ENCODE results near the gene RPL5. TPM values are rescaled to one million over a fixed set of nuclear protein-coding genes. Genes with fewer than 3 reads are reported as not detected.

RPL5 gene
- polyA plus RNA-seq, 1 donor (not counting 4 experiments of a cell fraction or from before 2014, with no cell fraction given): 2,236 TPM

DNA sequence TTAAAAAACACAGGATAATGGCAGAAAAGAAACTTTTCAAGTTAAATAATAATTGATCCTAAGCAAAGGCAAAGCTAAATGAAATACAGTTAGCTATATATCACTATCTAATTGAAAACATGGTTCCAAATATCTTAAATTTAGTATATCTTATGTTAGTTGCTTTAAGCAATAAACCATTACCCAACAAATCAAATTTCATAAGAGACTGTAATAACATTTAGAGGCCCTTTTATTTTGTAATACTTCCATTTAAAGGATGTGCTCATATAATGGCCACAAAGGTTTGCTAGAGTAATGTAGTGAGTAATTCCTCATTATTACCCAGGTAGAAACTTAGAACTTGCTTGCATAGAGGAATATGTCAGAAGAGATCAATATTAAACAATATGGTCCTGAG lies 32.3 kb downstream of the RPL5 start:
- Histone ChIP-seq H3K9me1 (ENCODE audit: control insufficient read depth, extremely low read depth, insufficient read depth, low read length) (no peaks in the 10 kb centered on the region), H2AFZ (ENCODE audit: control insufficient read depth, low read length) (no peak overlapping the region), H3K36me3 (ENCODE audit: control insufficient read depth in 2 of 2, extremely low read depth in 1 of 2, insufficient read depth in 2 of 2, low read length in 2 of 2) (no peaks in the 10 kb centered on the region), H3K27me3 (ENCODE audit: control insufficient read depth, extremely low read depth, insufficient read depth, low read length) (no peaks in the 10 kb centered on the region), H4K20me1 (ENCODE audit: control insufficient read depth, extremely low read depth, insufficient read depth, low read length) (no peaks in the 10 kb centered on the region), H3K9ac (ENCODE audit: control insufficient read depth, extremely low read depth, insufficient read depth, low read length) (no peak overlapping the region), H3K79me2 (ENCODE audit: control insufficient read depth, insufficient read depth, low read length) (no peaks in the 10 kb centered on the region), H3K4me2 (ENCODE audit: control insufficient read depth, extremely low read depth, insufficient read depth, low read depth, low read length) (no peak overlapping the region), H3K4me3 (ENCODE audit: control insufficient read depth in 2 of 3, extremely low read depth in 1 of 3, insufficient read depth in 2 of 3, low read depth in 1 of 3, low read length in 3 of 3) (no peak overlapping the region), H3K4me1 (ENCODE audit: control insufficient read depth, extremely low read depth, insufficient read depth, low read length) (peaks cover 3% of the 10 kb centered on the region), H3K27ac (ENCODE audit: control insufficient read depth, insufficient read depth, low read length) (no peak overlapping the region), H3K9me3 (ENCODE audit: control insufficient read depth, low read depth, low read length) (no peaks in the 10 kb centered on the region)
- TF ChIP-seq EZH2 (IDR thresholded peaks at IDR 0.05; ENCODE audit: low read length) (no peak), CTCF (optimal IDR thresholded peaks at IDR 0.05 in 1 of 3, IDR thresholded peaks at IDR 0.05 in 1 of 3, conservative IDR thresholded peaks at IDR 0.05 in 1 of 3; ENCODE audit: extremely low read depth in 1 of 3, insufficient read depth in 2 of 3, low read length in 3 of 3) (no peak)
- dilution Hi-C loops (cut with MboI; ENCODE audit: extremely low pct_ligation_motif_present, low sequenced_read_pairs): no loop called here
- DNase-seq (ENCODE audit: low read depth, low spot score) (no peak), FAIRE-seq (no peak)

GRCh38 chr1:92870591-92870990 lies 38.8 kb downstream of the RPL5 start:
- H3K36me3 ChIP-seq (ENCODE audit: control insufficient read depth in 2 of 2, extremely low read depth in 1 of 2, insufficient read depth in 2 of 2, low read length in 2 of 2): peaks cover 0 to 6% of the 10 kb centered on the region in 2 experiments
- DNase-seq (ENCODE audit: low read depth, low spot score) (no peak), FAIRE-seq (no peak)
- H3K79me2 ChIP-seq (ENCODE audit: control insufficient read depth, insufficient read depth, low read length): no peaks in the 10 kb centered on the region
- H3K4me1 ChIP-seq (ENCODE audit: control insufficient read depth, extremely low read depth, insufficient read depth, low read length): no peaks in the 10 kb centered on the region
- no peaks in the 10 kb centered on the region for H3K9me1 ChIP-seq (ENCODE audit: control insufficient read depth, extremely low read depth, insufficient read depth, low read length)
- H3K4me3 ChIP-seq (ENCODE audit: control insufficient read depth in 2 of 3, extremely low read depth in 1 of 3, insufficient read depth in 2 of 3, low read depth in 1 of 3, low read length in 3 of 3): no peak overlapping the region
- H3K4me2 ChIP-seq (ENCODE audit: control insufficient read depth, extremely low read depth, insufficient read depth, low read depth, low read length): no peak overlapping the region
- H2AFZ ChIP-seq (ENCODE audit: control insufficient read depth, low read length): no peak overlapping the region
- H3K9me3 ChIP-seq (ENCODE audit: control insufficient read depth, low read depth, low read length): no peaks in the 10 kb centered on the region
- no peaks in the 10 kb centered on the region for H4K20me1 ChIP-seq (ENCODE audit: control insufficient read depth, extremely low read depth, insufficient read depth, low read length)
- no peak overlapping the region for H3K27ac ChIP-seq (ENCODE audit: control insufficient read depth, insufficient read depth, low read length)
- dilution Hi-C loops (cut with MboI; ENCODE audit: extremely low pct_ligation_motif_present, low sequenced_read_pairs): no loop called here
- no peak overlapping the region for H3K9ac ChIP-seq (ENCODE audit: control insufficient read depth, extremely low read depth, insufficient read depth, low read length)
- H3K27me3 ChIP-seq (ENCODE audit: control insufficient read depth, extremely low read depth, insufficient read depth, low read length): no peaks in the 10 kb centered on the region
- TF ChIP-seq EZH2 (IDR thresholded peaks at IDR 0.05; ENCODE audit: low read length) (no peak), CTCF (optimal IDR thresholded peaks at IDR 0.05 in 1 of 3, IDR thresholded peaks at IDR 0.05 in 1 of 3, conservative IDR thresholded peaks at IDR 0.05 in 1 of 3; ENCODE audit: extremely low read depth in 1 of 3, insufficient read depth in 2 of 3, low read length in 3 of 3) (no peak)

Data from keratinocyte (primary cell).